Epithelial cell of proximal tubule (primary cell): Measurements from ENCODE around the gene TEDC1. TPM values are rescaled to one million over a fixed set of nuclear protein-coding genes. Genes with fewer than 3 reads are reported as not detected.

Experiments
- DNase-seq: peaks from one replicate; pipeline ENCODE4 v3.0.0-alpha.2; 2011; ENCODE audit warnings: low read depth
- H3K4me3 ChIP-seq: 2 replicates; pipeline ENCODE4 v1.5.1; 2011; ENCODE audit warnings: low read depth, mild to moderate bottlenecking, low read length
- total RNA-seq: library from RNA; depleted of rRNA; stranded (reverse); fragments of >200 nt; gene quantifications from 2 replicates; pipeline ENCODE4 v1.2.3, GENCODE V29; 2015
- TF ChIP-seq, protein P1 (sequence below): conservative IDR thresholded peaks from 2 replicates; pipeline ENCODE4 v1.5.1; 2012; ENCODE audit warnings: low read depth, mild to moderate bottlenecking, low read length

The TEDC1 gene
- total RNA-seq, 1 donor from 2014 or later = 30.5 TPM

DNA sequence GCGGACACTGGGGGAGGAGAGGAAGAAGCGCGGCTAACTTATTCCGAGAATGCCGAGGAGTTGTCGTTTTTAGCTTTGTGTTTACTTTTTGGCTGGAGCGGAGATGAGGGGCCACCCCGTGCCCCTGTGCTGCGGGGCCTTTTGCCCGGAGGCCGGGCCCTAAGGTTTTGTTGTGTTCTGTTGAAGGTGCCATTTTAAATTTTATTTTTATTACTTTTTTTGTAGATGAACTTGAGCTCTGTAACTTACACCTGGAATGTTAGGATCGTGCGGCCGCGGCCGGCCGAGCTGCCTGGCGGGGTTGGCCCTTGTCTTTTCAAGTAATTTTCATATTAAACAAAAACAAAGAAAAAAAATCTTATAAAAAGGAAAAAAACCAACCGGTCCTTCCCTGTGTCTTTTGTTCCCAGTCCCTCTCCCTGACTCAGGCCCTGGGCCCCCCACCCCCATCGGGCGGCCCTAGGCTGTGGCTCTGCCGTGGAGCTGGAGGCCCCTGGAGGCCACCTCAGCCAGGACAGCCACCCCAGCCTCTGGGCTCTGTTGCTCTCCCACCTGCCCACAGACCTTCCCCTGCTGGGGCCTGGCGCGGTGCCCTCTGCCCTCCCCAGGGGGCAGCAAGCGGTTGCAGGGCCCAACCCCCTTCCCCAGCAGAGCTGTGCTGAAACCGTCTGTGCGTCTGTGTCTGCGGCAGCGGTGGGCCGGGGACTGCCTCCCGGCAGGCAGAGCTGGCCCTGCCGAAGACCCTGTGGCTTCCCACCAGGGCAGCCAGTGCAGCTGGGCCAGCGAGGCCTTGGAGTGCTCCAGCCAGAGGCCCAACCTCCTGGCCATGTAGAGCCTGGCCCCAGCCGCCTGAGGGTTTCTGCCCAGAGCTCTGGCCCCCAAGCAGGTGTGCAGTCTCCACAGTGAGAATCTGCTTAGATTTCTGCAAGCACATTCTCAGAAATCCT lies 20.4 kb upstream of the TEDC1 start:
- TF ChIP-seq, protein P1, sequence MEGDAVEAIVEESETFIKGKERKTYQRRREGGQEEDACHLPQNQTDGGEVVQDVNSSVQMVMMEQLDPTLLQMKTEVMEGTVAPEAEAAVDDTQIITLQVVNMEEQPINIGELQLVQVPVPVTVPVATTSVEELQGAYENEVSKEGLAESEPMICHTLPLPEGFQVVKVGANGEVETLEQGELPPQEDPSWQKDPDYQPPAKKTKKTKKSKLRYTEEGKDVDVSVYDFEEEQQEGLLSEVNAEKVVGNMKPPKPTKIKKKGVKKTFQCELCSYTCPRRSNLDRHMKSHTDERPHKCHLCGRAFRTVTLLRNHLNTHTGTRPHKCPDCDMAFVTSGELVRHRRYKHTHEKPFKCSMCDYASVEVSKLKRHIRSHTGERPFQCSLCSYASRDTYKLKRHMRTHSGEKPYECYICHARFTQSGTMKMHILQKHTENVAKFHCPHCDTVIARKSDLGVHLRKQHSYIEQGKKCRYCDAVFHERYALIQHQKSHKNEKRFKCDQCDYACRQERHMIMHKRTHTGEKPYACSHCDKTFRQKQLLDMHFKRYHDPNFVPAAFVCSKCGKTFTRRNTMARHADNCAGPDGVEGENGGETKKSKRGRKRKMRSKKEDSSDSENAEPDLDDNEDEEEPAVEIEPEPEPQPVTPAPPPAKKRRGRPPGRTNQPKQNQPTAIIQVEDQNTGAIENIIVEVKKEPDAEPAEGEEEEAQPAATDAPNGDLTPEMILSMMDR = no peak
- no peak for DNase-seq
- no peak overlapping the region for H3K4me3 ChIP-seq

DNA sequence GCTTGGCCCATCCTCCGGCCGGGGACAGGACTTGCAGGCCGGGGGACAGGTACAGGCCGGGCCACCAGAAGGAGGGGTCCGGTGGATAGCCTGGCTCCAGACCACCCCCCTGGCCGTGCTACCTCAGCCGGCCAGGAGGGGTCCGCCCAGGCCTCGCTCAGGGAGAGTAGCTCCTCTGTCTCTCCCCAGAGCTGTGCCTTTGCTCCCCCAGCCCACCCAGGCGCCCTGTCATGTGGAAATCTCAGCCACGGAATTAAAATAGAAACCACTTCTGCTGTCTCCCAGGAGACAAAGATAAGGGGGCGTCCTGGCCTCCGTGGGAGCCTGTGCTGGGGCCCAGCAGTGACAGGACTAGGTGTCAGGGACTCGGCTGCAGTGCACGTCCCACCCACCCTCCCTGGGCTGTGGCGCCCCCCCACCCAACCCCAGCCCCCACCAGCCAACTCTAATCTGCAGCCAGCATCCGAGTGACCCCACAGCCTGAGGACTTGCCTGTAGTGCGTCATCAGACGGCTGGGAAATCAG lies 19.7 kb upstream of the TEDC1 start:
- TF ChIP-seq, protein P1 = no peak
- no peak overlapping the region for H3K4me3 ChIP-seq
- no peak for DNase-seq

DNA sequence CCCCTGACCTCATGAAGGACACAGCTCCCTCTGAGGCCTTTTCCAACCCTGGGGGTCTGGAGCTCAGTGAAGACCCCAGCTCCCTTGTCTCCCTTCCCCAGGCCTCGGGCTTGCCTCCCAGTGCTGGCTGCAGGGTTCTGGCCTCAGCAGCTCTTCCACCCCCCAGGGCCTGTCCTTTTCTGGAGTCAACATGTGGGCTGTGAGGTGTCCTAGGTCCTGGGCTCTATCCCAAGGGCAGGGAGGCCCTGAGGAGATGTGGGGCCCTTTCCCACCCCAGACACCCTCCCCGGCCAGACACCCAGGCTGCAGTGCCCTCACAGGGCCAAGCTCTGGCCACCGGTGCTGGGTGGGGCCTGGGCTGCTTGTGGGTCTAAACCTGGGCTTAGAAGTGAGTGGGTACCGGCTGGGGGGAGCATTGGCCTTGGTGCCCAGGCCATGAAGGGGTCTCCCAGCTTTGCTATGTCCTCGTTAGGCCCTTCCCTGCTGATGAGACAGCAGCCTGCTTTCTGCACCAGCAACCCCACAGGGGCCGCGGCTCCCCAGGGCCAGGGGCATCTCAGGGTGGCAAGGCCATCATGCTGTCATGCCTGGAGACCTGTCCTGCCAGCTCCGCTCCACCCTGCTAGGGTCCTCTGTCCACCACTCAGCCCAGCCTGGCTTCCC lies 19.1 kb upstream of the TEDC1 start:
- TF ChIP-seq, protein P1 = no peak
- H3K4me3 ChIP-seq = no peak overlapping the region
- no peak for DNase-seq

DNA sequence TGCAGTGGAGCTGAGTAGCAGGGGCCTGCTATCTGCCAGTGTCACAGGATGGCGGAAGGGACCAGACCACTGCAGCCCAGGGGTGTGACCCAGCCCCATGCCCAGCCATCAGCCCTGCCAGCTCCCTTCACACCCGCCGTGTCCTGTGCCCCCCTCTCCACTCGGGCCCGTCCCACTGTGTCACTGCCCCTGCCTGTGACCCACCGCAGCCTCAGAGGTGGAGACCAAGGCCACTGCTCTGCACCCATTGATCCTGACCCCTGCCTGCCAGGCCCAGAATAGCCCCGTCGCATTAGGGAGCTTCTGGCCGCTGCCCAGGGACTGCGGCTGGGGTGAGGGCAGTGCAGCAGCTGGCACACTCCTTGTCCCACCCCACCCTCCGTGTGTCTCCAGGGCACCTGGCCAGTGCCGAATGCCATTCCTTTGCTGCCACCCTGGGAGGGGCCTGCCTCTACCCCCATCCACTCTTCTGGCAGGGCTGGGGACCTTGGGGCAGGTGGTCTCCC lies 18.5 kb upstream of the TEDC1 start:
- DNase-seq = no peak
- no peak overlapping the region for H3K4me3 ChIP-seq
- TF ChIP-seq, protein P1 = peak; percentile 15

DNA sequence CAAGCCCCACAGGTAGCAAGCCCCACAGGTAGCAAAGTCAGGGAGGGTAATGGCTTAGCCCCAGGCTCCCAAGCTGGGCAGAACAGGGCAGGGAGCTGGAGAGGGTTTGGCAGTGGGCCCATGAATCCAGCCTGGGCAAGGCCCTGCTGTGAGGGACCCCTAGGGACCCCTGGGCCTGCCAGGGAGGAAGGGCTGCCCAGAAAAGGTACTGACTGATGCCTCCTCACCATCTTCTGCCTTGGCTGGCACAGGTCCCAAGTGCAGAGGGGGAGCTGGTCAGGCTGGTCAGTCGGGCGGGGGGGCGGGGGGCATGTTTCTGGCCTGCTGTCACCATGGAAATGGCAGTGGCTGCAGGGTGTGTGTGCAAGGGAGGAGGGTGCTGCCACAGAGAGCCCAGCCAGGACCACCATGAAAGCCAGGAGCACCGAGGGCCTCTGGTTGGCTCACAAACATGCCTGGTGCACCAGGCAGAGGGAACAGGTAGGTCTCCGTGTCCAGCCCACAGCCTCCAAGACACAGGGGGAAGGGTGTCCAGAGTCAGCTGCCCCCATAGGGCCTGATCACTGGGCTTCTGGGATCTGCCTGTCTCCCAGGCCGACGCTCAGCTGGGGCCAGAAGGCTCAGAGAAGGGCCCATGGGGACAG lies 17.9 kb upstream of the TEDC1 start:
- H3K4me3 ChIP-seq = peak overlapping the region; percentile 65
- TF ChIP-seq, protein P1 = no peak
- no peak for DNase-seq

DNA sequence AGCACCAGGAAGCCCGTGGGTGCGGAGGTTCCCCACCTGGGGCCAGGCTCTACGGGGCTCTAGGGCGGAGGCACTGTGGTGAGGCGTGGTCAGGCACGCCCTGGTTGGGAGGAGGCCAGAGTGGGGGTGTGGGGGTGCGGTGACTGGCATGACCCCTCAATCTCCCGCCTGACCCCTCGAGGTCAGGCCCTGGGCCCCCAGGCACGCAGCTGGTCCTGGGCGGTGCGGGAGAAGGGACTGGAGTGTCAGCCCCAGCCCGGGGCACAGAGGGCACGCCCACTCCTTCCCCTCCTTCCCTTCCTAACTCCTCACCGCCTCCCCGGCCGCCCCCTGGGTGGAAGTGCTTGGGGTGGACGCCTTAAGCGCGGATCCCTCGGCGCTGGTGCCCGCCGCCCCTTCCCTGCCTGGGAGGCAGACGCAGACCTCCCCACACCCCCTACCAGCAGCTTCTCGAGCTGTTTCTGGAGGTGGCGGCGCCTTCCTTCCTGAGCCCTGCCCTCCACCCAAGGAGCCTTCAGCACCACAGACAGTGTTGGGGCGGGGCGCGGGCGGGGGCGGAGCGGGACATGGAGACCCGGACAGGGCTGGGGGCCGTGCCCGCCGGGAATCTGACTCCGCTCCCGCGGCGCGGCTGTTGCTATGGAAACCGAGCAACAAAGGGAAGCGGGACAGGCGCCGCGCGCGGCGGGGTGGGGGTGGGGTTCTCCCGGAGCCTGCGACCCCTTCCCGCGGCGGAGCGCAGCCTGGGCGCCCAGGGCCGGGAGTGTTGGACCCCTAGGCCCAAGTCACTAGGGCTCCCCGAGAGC lies 17.2 kb upstream of the TEDC1 start:
- H3K4me3 ChIP-seq = peak overlapping the region; percentile 65
- TF ChIP-seq, protein P1 = no peak
- DNase-seq = no peak
